ENCODE results near the gene HES5. TPM values are rescaled to one million over a fixed set of nuclear protein-coding genes. Genes with fewer than 3 reads are reported as not detected.

The HES5 gene
- total and polyA plus RNA-seq, 2 experiments from 2014 or later: not detected

GRCh38 chr1:2479618-2480017, 50.4 kb downstream of the HES5 start:
- Histone ChIP-seq H2AFZ (no peak overlapping the region), H3K4me1 (ENCODE audit: insufficient read depth) (no peaks in the 10 kb centered on the region), H3K27me3 (replicated peaks; ENCODE audit: insufficient read depth) (no peaks in the 10 kb centered on the region), H3K4me3 (no peak overlapping the region), H4K20me1 (ENCODE audit: insufficient read depth) (no peaks in the 10 kb centered on the region), H3K9ac (no peak overlapping the region), H3K4me2 (ENCODE audit: unreplicated experiment) (no peak overlapping the region), H3K79me2 (ENCODE audit: insufficient read depth) (no peaks in the 10 kb centered on the region), H3K36me3 (ENCODE audit: low read depth) (no peaks in the 10 kb centered on the region), H3K9me3 (ENCODE audit: low read depth) (no peaks in the 10 kb centered on the region), H3K9me2 (ENCODE audit: insufficient read depth) (no peaks in the 10 kb centered on the region), H3F3A (ENCODE audit: insufficient read depth) (no peaks in the 10 kb centered on the region), H3K27ac (no peak overlapping the region)
- 74 to 77% methylated on average over 23 to 28 of the region's 28 CpGs for WGBS, 2 experiments (ENCODE audit: low coverage in 1 of 2, low lambda C conversion rate in 2 of 2, missing lambda C conversion rate in 2 of 2)
- in situ Hi-C loops (cut with MboI): no loop called here
- no peak for TF ChIP-seq EZH2phosphoT487 (IDR thresholded peaks at IDR 0.05; ENCODE audit: insufficient read depth, low read depth)
- TF ChIP-seq EZH2 (IDR thresholded peaks at IDR 0.05; ENCODE audit: insufficient read depth, poor library complexity, severe bottlenecking): no peak
- no peak for DNase-seq

GRCh38 chr1:2479186-2479585, 50.9 kb downstream of the HES5 start:
- Histone ChIP-seq H2AFZ (no peak overlapping the region), H3K36me3 (ENCODE audit: low read depth) (no peaks in the 10 kb centered on the region), H4K20me1 (ENCODE audit: insufficient read depth) (no peaks in the 10 kb centered on the region), H3K79me2 (ENCODE audit: insufficient read depth) (no peaks in the 10 kb centered on the region), H3K27ac (no peak overlapping the region), H3K4me3 (no peak overlapping the region), H3K4me1 (ENCODE audit: insufficient read depth) (no peaks in the 10 kb centered on the region), H3K4me2 (ENCODE audit: unreplicated experiment) (no peak overlapping the region), H3F3A (ENCODE audit: insufficient read depth) (no peaks in the 10 kb centered on the region), H3K9me2 (ENCODE audit: insufficient read depth) (no peaks in the 10 kb centered on the region), H3K9ac (no peak overlapping the region), H3K9me3 (ENCODE audit: low read depth) (no peaks in the 10 kb centered on the region), H3K27me3 (replicated peaks; ENCODE audit: insufficient read depth) (no peaks in the 10 kb centered on the region)
- in situ Hi-C loops (cut with MboI): no loop called here
- TF ChIP-seq EZH2 (IDR thresholded peaks at IDR 0.05; ENCODE audit: insufficient read depth, poor library complexity, severe bottlenecking) (no peak), EZH2phosphoT487 (IDR thresholded peaks at IDR 0.05; ENCODE audit: insufficient read depth, low read depth) (no peak)
- DNase-seq: no peak
- 71 to 75% methylated on average over 17 to 20 of the region's 20 CpGs for WGBS, 2 experiments (ENCODE audit: low coverage in 1 of 2, low lambda C conversion rate in 2 of 2, missing lambda C conversion rate in 2 of 2)

Other genes with a start within 250 kb of the HES5 start
- gene MORN1, start 138.7 kb downstream of the HES5 start, total RNA-seq (2014; rRNA removed; shearing (Covaris generic)): 6.3 and 8.8 TPM in 2 replicates
- gene MORN1, start 138.7 kb downstream of the HES5 start, polyA plus RNA-seq (2016; fragmentation: Nextera tagmentation; extraction: Ambion mirVana): 5.5 and 7.2 TPM in 2 replicates
- 69.7 and 135 TPM in 2 replicates for gene RER1, start 138.4 kb downstream of the HES5 start, total RNA-seq (2014; rRNA removed; shearing (Covaris generic))
- 328 and 331 TPM in 2 replicates for gene RER1, start 138.4 kb downstream of the HES5 start, polyA plus RNA-seq (2016; fragmentation: Nextera tagmentation; extraction: Ambion mirVana)
- 51.3 and 59.1 TPM in 2 replicates for gene PEX10, start 117.7 kb downstream of the HES5 start, total RNA-seq (2014; rRNA removed; shearing (Covaris generic))
- gene PEX10, start 117.7 kb downstream of the HES5 start, polyA plus RNA-seq (2016; fragmentation: Nextera tagmentation; extraction: Ambion mirVana): 24.7 and 29.1 TPM in 2 replicates
- 0.13 TPM in 1 of 2 replicates, not detected in the other for gene PLCH2, start 54.0 kb downstream of the HES5 start, total RNA-seq (2014; rRNA removed; shearing (Covaris generic))
- gene PLCH2, start 54.0 kb downstream of the HES5 start, polyA plus RNA-seq (2016; fragmentation: Nextera tagmentation; extraction: Ambion mirVana): not detected in 2 replicates
- 29.7 and 35.5 TPM in 2 replicates for gene PANK4, start 3.7 kb downstream of the HES5 start, total RNA-seq (2014; rRNA removed; shearing (Covaris generic))
- 15.5 and 18.0 TPM in 2 replicates for gene PANK4, start 3.7 kb downstream of the HES5 start, polyA plus RNA-seq (2016; fragmentation: Nextera tagmentation; extraction: Ambion mirVana)
- 4.7 and 13.3 TPM in 2 replicates for gene TNFRSF14, start 26.1 kb upstream of the HES5 start, total RNA-seq (2014; rRNA removed; shearing (Covaris generic))
- 7.8 and 7.9 TPM in 2 replicates for gene TNFRSF14, start 26.1 kb upstream of the HES5 start, polyA plus RNA-seq (2016; fragmentation: Nextera tagmentation; extraction: Ambion mirVana)
- gene PRXL2B, start 56.5 kb upstream of the HES5 start, total RNA-seq (2014; rRNA removed; shearing (Covaris generic)): 8.5 and 11.3 TPM in 2 replicates
- gene PRXL2B, start 56.5 kb upstream of the HES5 start, polyA plus RNA-seq (2016; fragmentation: Nextera tagmentation; extraction: Ambion mirVana): 12.4 and 13.5 TPM in 2 replicates
- gene MMEL1, start 102.8 kb upstream of the HES5 start, total RNA-seq (2014; rRNA removed; shearing (Covaris generic)): not detected in 2 replicates
- not detected in 2 replicates for gene MMEL1, start 102.8 kb upstream of the HES5 start, polyA plus RNA-seq (2016; fragmentation: Nextera tagmentation; extraction: Ambion mirVana)

Data from GM23248 (cell line).